K562 (cell line): Measurements from ENCODE around the gene STT3A. TPM values are rescaled to one million over a fixed set of nuclear protein-coding genes. Genes with fewer than 3 reads are reported as not detected.

Experiments used
- ARID2 ChIP-seq: fragments of 450-650 bp; IDR thresholded peaks from 2 replicates; pipeline ENCODE4 v1.6.1; 2017; ENCODE audit warnings: antibody characterized with exemption, mild to moderate bottlenecking
- CC2D1A ChIP-seq: fragments of 450-650 bp; IDR thresholded peaks from 2 replicates; pipeline ENCODE4 v1.6.1; 2017; ENCODE audit warnings: mild to moderate bottlenecking
- CXXC5 ChIP-seq: fragments of 250-450 bp; sonication (Bioruptor Pico); IDR thresholded peaks from 2 replicates; pipeline ENCODE4 v1.8.0; 2022; ENCODE audit warnings: inconsistent platforms, mild to moderate bottlenecking, moderate library complexity
- E2F3 ChIP-seq: fragments of 250-450 bp; sonication (Bioruptor Pico); IDR thresholded peaks from 2 replicates; pipeline ENCODE4 v1.4.0; 2020; ENCODE audit warnings: mild to moderate bottlenecking
- EGR1 ChIP-seq: fragments of 450-650 bp; conservative IDR thresholded peaks from 2 replicates; pipeline ENCODE4 v1.6.1; 2017; ENCODE audit warnings: mild to moderate bottlenecking
- ETV1 ChIP-seq: fragments of 450-650 bp; conservative IDR thresholded peaks from 2 replicates; pipeline ENCODE4 v1.6.1; 2016; ENCODE audit warnings: missing genetic modification characterization, control low read depth, low read depth, missing compliant biosample characterization
- GABPA ChIP-seq: fragments of 200-800 bp; sonication (Bioruptor generic); conservative IDR thresholded peaks from 2 replicates; pipeline ENCODE4 v1.6.1; 2016; ENCODE audit warnings: low read depth, missing genetic modification characterization, missing compliant biosample characterization
- HMGN3 ChIP-seq: IDR thresholded peaks from 2 replicates; pipeline ENCODE4 v1.6.1; 2011; ENCODE audit warnings: borderline replicate concordance, low read depth, mild to moderate bottlenecking, mixed read lengths, low read length; ENCODE audit not compliant: insufficient read length; ENCODE audit errors: extremely low read depth
- L3MBTL2 ChIP-seq: fragments of 450-650 bp; IDR thresholded peaks from 2 replicates; pipeline ENCODE4 v1.6.1; 2016; ENCODE audit warnings: mild to moderate bottlenecking, moderate library complexity
- MIER1 ChIP-seq: fragments of 450-650 bp; IDR thresholded peaks from 2 replicates; pipeline ENCODE4 v1.6.1; 2016; ENCODE audit warnings: antibody characterized with exemption, mild to moderate bottlenecking, low read depth
- NEUROD1 ChIP-seq: fragments of 150-350 bp; IDR thresholded peaks from 2 replicates; pipeline ENCODE4 v1.6.1; 2014; ENCODE audit warnings: borderline replicate concordance, low read length, low read depth; ENCODE audit not compliant: partially characterized antibody
- NFATC3 ChIP-seq: fragments of 450-650 bp; IDR thresholded peaks from 2 replicates; pipeline ENCODE4 v1.6.1; 2017; ENCODE audit warnings: mild to moderate bottlenecking
- POLR2A ChIP-seq: fragments of 450-650 bp; conservative IDR thresholded peaks from 2 replicates; pipeline ENCODE4 v1.6.1; 2016
- RBM17 ChIP-seq: fragments of 200-400 bp; formaldehyde crosslinking; IDR thresholded peaks from 2 replicates; pipeline ENCODE4 v1.6.1; 2017; ENCODE audit warnings: low read depth, mild to moderate bottlenecking, low read length, borderline replicate concordance
- SIRT6 ChIP-seq: IDR thresholded peaks from one replicate; pipeline ENCODE4 v1.6.1; 2012; ENCODE audit warnings: low read depth, mild to moderate bottlenecking, control low read depth, inconsistent platforms, low read length, moderate library complexity
- TSC22D4 ChIP-seq: fragments of 450-650 bp; IDR thresholded peaks from 2 replicates; pipeline ENCODE4 v1.6.1; 2016; ENCODE audit warnings: missing genetic modification characterization, missing biosample characterization, control low read depth
- ZC3H8 ChIP-seq: fragments of 450-650 bp; IDR thresholded peaks from 2 replicates; pipeline ENCODE4 v1.6.1; 2017
- ZNF3 ChIP-seq: fragments of 250-450 bp; sonication (Bioruptor Pico); IDR thresholded peaks from 2 replicates; pipeline ENCODE4 v1.5.0; 2021; ENCODE audit warnings: mild to moderate bottlenecking, moderate library complexity
- ZNF324 ChIP-seq: fragments of 250-450 bp; sonication (Bioruptor Pico); IDR thresholded peaks from 2 replicates; pipeline ENCODE4 v1.4.0; 2020; ENCODE audit warnings: mild to moderate bottlenecking
- polyA plus RNA-seq, 8 experiments: library from polyadenylated mRNA; depleted of rRNA in 4 of 8; stranded (reverse) in 5 of 8; unstranded in 3 of 8; fragments of >200 nt; fragmentation: Nextera tagmentation in 2 of 8; fragmentation: Illumina TruSeq in 1 of 8; extraction: Ambion mirVana in 2 of 8; extraction: Trizol in 1 of 8; gene quantifications; 2 replicates each; pipeline versions ENCODE4 v1.2.1 to v1.2.3, GENCODE V29; 2011 to 2014; ENCODE audit warnings: inconsistent platforms in 1 of 8, missing spikeins in 1 of 8
- total RNA-seq, 7 experiments: library from RNA; depleted of rRNA in 6 of 7; stranded (reverse); fragments of >200 nt in 6 of 7; fragmentation: Illumina TruSeq in 2 of 7; extraction: Trizol in 2 of 7; gene quantifications; 2 replicates each; pipeline versions ENCODE4 v1.2.1 to v1.2.3, GENCODE V29; 2011 to 2021; ENCODE audit warnings: low replicate concordance in 1 of 7
- TF ChIP-seq, protein P1 (sequence below): fragments of 450-650 bp; formaldehyde crosslinking; IDR thresholded peaks from 2 replicates; pipeline ENCODE4 v1.4.0; 2020; ENCODE audit warnings: mild to moderate bottlenecking, moderate library complexity
- TF ChIP-seq, protein P2 (sequence below): fragments of 450-650 bp; IDR thresholded peaks from 2 replicates; pipeline ENCODE4 v1.6.1; 2016; ENCODE audit warnings: low read depth, mild to moderate bottlenecking, moderate library complexity
- TF ChIP-seq, protein P3 (sequence below), 2 experiments: fragments of 200-800 bp in 1 of 2; sonication (Bioruptor generic) in 1 of 2; sonication (generic) in 1 of 2; formaldehyde crosslinking in 1 of 2; IDR thresholded peaks in 1 of 2; conservative IDR thresholded peaks in 1 of 2; 2 replicates each; pipeline versions ENCODE4 v1.5.0 to v1.6.1; 2016 to 2020; ENCODE audit warnings: missing compliant biosample characterization in 1 of 2, missing genetic modification characterization in 1 of 2, missing genetic modification reagents in 1 of 2
- TF ChIP-seq, protein P4 (sequence below): fragments of 250-450 bp; sonication (Bioruptor Pico); IDR thresholded peaks from 2 replicates; pipeline ENCODE4 v1.9.0; 2021; ENCODE audit warnings: mild to moderate bottlenecking, inconsistent platforms

STT3A gene
- total and polyA plus RNA-seq, 9 of the 15 experiments (the other 6 are each of a cell fraction or from before 2014, with no cell fraction given) = 70.7 to 330 (median 192) TPM

DNA sequence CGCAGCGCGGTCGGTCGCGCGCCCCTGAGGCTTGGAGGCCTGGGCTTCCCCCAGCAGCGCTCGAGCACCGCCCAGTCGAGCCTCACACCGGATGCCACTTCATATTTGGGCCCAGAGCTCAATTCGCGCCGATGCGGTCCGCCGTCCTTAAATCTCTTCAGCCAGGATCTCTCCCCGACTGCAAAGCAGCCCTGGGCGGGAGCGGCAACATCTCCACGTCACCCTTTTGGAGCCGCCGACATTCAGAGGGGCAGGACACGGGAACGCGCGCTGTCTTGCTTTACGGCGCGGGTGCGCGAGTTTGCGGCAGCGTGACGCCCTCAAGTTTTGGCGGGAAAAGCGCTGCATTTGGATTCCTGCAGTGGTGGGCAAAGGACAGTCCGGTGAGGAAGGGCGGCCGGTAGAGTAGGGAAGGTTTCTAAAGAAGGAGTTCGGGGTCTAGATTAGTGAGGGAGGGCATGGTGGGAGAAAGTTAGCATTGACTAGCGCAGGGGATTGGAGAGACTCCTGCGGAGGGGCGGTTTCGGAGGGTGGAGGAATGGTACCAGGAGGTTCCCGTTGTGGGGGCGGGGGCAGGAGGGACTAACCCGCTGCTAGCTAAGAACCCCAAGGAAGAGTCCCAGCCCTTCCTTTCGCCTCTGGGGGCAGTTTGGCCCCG lies 33.1 kb downstream of the STT3A start (continued):
- TF ChIP-seq ARID2 (no peak), L3MBTL2 (peak; percentile 96), MIER1 (peak; percentile 37; the same call in 1 of the 2 replicates), ETV1 (tag) (peak; percentile 83), POLR2A (peak; percentile 98), HMGN3 (peak; percentile 94), E2F3 (CRISPR knock-in tag) (peak; percentile 100), ZNF324 (CRISPR knock-in tag) (0 out of 2 replicates have a peak, but pooled peaks have one; percentile 17), NEUROD1 (peak; percentile 10), EGR1 (peak; percentile 90), TSC22D4 (no peak), RBM17 (no peak), SIRT6 (peak; percentile 67), NFATC3 (no peak; the same call in 1 of the 2 replicates), CXXC5 (CRISPR knock-in tag) (peak; percentile 90), CC2D1A (peak; percentile 89), ZC3H8 (peak; percentile 85; the same call in 1 of the 2 replicates), GABPA (tag) (peak; percentile 73), ZNF3 (CRISPR knock-in tag) (no peak)
- TF ChIP-seq, protein P1, sequence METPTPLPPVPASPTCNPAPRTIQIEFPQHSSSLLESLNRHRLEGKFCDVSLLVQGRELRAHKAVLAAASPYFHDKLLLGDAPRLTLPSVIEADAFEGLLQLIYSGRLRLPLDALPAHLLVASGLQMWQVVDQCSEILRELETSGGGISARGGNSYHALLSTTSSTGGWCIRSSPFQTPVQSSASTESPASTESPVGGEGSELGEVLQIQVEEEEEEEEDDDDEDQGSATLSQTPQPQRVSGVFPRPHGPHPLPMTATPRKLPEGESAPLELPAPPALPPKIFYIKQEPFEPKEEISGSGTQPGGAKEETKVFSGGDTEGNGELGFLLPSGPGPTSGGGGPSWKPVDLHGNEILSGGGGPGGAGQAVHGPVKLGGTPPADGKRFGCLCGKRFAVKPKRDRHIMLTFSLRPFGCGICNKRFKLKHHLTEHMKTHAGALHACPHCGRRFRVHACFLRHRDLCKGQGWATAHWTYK (CRISPR knock-in tag) = peak; percentile 84
- TF ChIP-seq, protein P2, sequence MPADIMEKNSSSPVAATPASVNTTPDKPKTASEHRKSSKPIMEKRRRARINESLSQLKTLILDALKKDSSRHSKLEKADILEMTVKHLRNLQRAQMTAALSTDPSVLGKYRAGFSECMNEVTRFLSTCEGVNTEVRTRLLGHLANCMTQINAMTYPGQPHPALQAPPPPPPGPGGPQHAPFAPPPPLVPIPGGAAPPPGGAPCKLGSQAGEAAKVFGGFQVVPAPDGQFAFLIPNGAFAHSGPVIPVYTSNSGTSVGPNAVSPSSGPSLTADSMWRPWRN = peak; percentile 50; the same call in 1 of the 2 replicates
- TF ChIP-seq, protein P3, sequence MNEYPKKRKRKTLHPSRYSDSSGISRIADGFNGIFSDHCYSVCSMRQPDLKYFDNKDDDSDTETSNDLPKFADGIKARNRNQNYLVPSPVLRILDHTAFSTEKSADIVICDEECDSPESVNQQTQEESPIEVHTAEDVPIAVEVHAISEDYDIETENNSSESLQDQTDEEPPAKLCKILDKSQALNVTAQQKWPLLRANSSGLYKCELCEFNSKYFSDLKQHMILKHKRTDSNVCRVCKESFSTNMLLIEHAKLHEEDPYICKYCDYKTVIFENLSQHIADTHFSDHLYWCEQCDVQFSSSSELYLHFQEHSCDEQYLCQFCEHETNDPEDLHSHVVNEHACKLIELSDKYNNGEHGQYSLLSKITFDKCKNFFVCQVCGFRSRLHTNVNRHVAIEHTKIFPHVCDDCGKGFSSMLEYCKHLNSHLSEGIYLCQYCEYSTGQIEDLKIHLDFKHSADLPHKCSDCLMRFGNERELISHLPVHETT (CRISPR knock-in tag; conservative IDR thresholded peaks at IDR 0.05 in 1 of 2, IDR thresholded peaks at IDR 0.05 in 1 of 2) = 0 out of 4 replicates have a peak, but pooled peaks of 1 of the 2 experiments have one; percentile 49
- TF ChIP-seq, protein P4, sequence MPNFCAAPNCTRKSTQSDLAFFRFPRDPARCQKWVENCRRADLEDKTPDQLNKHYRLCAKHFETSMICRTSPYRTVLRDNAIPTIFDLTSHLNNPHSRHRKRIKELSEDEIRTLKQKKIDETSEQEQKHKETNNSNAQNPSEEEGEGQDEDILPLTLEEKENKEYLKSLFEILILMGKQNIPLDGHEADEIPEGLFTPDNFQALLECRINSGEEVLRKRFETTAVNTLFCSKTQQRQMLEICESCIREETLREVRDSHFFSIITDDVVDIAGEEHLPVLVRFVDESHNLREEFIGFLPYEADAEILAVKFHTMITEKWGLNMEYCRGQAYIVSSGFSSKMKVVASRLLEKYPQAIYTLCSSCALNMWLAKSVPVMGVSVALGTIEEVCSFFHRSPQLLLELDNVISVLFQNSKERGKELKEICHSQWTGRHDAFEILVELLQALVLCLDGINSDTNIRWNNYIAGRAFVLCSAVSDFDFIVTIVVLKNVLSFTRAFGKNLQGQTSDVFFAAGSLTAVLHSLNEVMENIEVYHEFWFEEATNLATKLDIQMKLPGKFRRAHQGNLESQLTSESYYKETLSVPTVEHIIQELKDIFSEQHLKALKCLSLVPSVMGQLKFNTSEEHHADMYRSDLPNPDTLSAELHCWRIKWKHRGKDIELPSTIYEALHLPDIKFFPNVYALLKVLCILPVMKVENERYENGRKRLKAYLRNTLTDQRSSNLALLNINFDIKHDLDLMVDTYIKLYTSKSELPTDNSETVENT (CRISPR knock-in tag) = peak; percentile 97
